RWPE2 (cell line): Measurements from ENCODE around the gene ADRA2A.
A peak's percentile ranks its signal among the peaks of the same experiment; 100 is the strongest.

Source experiments
- ATAC-seq: fragments of 200-7000 bp; cut with Tn5 transposase; 3 replicates; pipeline ENCODE4 v1.9.1; 2021; ENCODE audit warnings: low read depth
- DNase-seq: peaks from one replicate; pipeline ENCODE4 v3.0.0-alpha.2; 2020; ENCODE audit warnings: low spot score
- H3K27ac ChIP-seq: fragments of 450-650 bp; 2 replicates; pipeline ENCODE4 v1.5.1; 2017; ENCODE audit warnings: mild to moderate bottlenecking; ENCODE audit not compliant: poor library complexity, severe bottlenecking
- H3K27me3 ChIP-seq: fragments of 250-450 bp; sonication (Bioruptor Pico); 2 replicates; pipeline ENCODE4 v1.5.1; 2021; ENCODE audit warnings: mild to moderate bottlenecking, moderate library complexity; ENCODE audit not compliant: insufficient read depth, poor library complexity, severe bottlenecking
- H3K36me3 ChIP-seq: fragments of 250-450 bp; sonication (Bioruptor Pico); 2 replicates; pipeline ENCODE4 v1.5.1; 2020; ENCODE audit warnings: low read depth, mild to moderate bottlenecking, moderate library complexity
- H3K4me1 ChIP-seq: fragments of 250-450 bp; sonication (Bioruptor Pico); 2 replicates; pipeline ENCODE4 v1.5.1; 2021; ENCODE audit warnings: mild to moderate bottlenecking, moderate library complexity; ENCODE audit not compliant: insufficient read depth, poor library complexity, severe bottlenecking
- H3K4me3 ChIP-seq: fragments of 250-450 bp; sonication (Bioruptor Pico); 2 replicates; pipeline ENCODE4 v1.5.1; 2021; ENCODE audit warnings: mild to moderate bottlenecking, moderate library complexity; ENCODE audit not compliant: severe bottlenecking
- H3K9me3 ChIP-seq: fragments of 250-450 bp; sonication (Bioruptor Pico); 2 replicates; pipeline ENCODE4 v1.5.1; 2021; ENCODE audit warnings: mild to moderate bottlenecking, moderate library complexity; ENCODE audit not compliant: severe bottlenecking
- CTCF ChIP-seq: fragments of 450-650 bp; IDR thresholded peaks from one replicate; pipeline ENCODE4 v1.5.1; 2017; ENCODE audit warnings: mild to moderate bottlenecking, moderate library complexity; ENCODE audit not compliant: poor library complexity, severe bottlenecking

Gene ADRA2A

GRCh38 chr10:111075577-111076185 is 1.1 kb upstream of the ADRA2A start:
- no peak for ATAC-seq
- Histone ChIP-seq H3K4me1 (no peaks in the 10 kb centered on the region), H3K4me3 (no peak overlapping the region), H3K36me3 (no peaks in the 10 kb centered on the region), H3K27me3 (peaks cover 66% of the 10 kb centered on the region), H3K27ac (no peak overlapping the region), H3K9me3 (no peaks in the 10 kb centered on the region)
- DNase-seq, result no peak
- TF ChIP-seq CTCF, result no peak

- H3K4me3 ChIP-seq, result peak overlapping the region; percentile 22
- no peaks in the 10 kb centered on the region for H3K4me1 ChIP-seq
- no peaks in the 10 kb centered on the region for H3K9me3 ChIP-seq
- H3K36me3 ChIP-seq, result no peaks in the 10 kb centered on the region
- H3K27ac ChIP-seq, result no peak overlapping the region
- DNase-seq, result no peak
- peak; percentile 65 for ATAC-seq
- peak; percentile 75 for TF ChIP-seq CTCF
- peaks cover 67% of the 10 kb centered on the region for H3K27me3 ChIP-seq
These were observed 593 bp upstream of the ADRA2A start for GRCh38 chr10:111076191-111076681.

GRCh38 chr10:111077479-111077784 is 603 bp downstream of the ADRA2A start:
- no peak overlapping the region for H3K27ac ChIP-seq
- H3K27me3 ChIP-seq, result peaks cover 67% of the 10 kb centered on the region
- no peak for TF ChIP-seq CTCF
- H3K4me1 ChIP-seq, result no peaks in the 10 kb centered on the region
- DNase-seq (no peak), ATAC-seq (no peak)
- no peaks in the 10 kb centered on the region for H3K9me3 ChIP-seq
- H3K4me3 ChIP-seq, result no peak overlapping the region
- no peaks in the 10 kb centered on the region for H3K36me3 ChIP-seq

GRCh38 chr10:111077785-111078504 is 1.1 kb downstream of the ADRA2A start:
- TF ChIP-seq CTCF, result no peak
- Histone ChIP-seq H3K27ac (no peak overlapping the region), H3K9me3 (no peaks in the 10 kb centered on the region), H3K27me3 (peaks cover 67% of the 10 kb centered on the region), H3K4me3 (no peak overlapping the region), H3K4me1 (no peaks in the 10 kb centered on the region), H3K36me3 (no peaks in the 10 kb centered on the region)
- no peak for DNase-seq
- ATAC-seq, result no peak
